GM12891 (cell line): Measurements from ENCODE around the gene ARHGEF28.

Experiments
- PAX5 ChIP-seq: IDR thresholded peaks from 2 replicates; pipeline ENCODE4 v1.6.1; 2011; ENCODE audit warnings: low read length, moderate library complexity, mild to moderate bottlenecking; ENCODE audit not compliant: insufficient read depth, severe bottlenecking
- POLR2A ChIP-seq: IDR thresholded peaks from 2 replicates; pipeline ENCODE4 v1.6.1; 2011; ENCODE audit warnings: low read depth, low read length, control low read depth
- POLR2AphosphoS5 ChIP-seq: IDR thresholded peaks from 2 replicates; pipeline ENCODE4 v1.6.1; 2011; ENCODE audit warnings: low read depth, low read length, control low read depth
- POU2F2 ChIP-seq: IDR thresholded peaks from 2 replicates; pipeline ENCODE4 v1.6.1; 2011; ENCODE audit warnings: low read depth, mild to moderate bottlenecking, control low read depth, low read length, moderate library complexity
- SPI1 ChIP-seq: IDR thresholded peaks from 2 replicates; pipeline ENCODE4 v1.6.1; 2011; ENCODE audit warnings: low read depth, low read length, control low read depth
- TAF1 ChIP-seq: IDR thresholded peaks from 2 replicates; pipeline ENCODE4 v1.6.1; 2011; ENCODE audit warnings: low read depth, low read length, control low read depth

DNA sequence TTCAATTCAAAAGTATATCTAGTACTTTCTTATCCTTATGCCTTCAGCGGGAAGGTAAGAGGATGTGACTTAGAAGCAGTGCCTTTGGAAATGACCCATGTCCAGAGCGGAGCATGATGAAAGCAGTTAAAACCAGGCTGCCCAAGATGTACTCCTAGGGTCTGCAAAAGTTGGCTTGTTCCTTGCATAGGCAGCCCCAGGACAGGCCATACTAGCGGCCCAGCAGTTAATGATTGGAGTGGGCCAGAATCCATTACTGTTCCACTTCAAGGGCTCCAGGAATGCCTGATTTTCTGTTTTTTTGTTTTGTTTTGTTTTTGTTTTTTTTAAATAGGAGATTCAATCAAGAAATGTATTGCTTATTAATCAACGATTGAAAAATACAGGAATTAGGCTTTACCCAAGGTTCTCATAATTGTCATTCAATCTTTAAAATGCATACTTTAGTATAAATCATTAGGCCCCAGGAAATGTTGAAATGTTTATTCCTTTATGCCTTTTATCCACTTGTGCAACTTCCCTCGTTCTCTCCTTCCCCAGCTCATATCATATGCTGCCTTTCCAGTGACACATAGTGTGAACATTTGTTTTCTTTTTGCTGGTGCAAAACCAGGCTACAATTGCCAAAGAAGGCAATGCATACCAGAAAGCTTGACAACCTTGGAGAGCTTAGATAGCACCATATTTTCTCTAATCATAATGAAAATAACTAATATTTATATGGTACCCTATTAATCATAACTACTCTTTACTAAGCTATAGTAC, 190.8 kb downstream of the ARHGEF28 start:
- no peak for TF ChIP-seq POLR2AphosphoS5
- TF ChIP-seq POLR2A, result no peak
- TF ChIP-seq TAF1, result no peak
- no peak for TF ChIP-seq PAX5
- TF ChIP-seq SPI1, result no peak
- TF ChIP-seq POU2F2, result no peak
